Measurements from ENCODE around the gene SYTL1.
A peak's percentile ranks its signal among the peaks of the same experiment; 100 is the strongest.

SYTL1 gene

DNA sequence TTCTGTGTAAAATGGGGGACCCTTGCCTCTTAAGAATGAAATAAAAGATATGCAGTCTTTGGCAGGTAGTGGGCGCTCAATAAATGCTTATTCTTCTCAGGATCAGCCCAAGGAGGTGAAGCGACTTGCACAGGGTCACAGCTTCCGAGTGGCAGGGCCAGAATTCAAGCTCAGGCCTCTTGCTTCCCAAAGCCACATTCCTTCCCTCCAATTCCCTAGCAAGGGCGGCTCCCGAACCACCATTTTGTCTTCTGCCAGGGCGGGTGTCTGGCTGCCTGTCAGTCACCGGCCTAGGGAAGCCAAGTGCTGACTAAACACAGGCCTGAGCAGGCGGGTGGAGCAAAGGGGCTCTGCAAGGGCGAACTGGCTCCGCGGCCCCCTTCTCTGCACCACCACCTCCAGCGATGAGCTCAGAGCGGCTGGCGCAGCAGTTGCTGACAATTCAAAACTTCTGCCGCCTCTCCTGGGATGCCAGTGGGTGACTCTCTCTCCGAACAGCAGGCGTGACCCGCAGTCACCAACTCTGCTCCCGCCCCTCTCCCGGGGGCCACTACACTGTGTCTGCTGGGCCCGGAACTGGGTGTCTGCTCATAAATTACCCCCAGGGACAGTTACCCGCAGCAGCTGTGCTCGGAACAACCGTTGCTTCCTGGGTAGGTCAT is 61.4 kb downstream of the SYTL1 start:
- Mint-ChIP-seq H3K4me1 (peaks cover 26% of the 10 kb centered on the region), H3K36me3 (ENCODE audit: insufficient read depth) (peaks cover 21% of the 10 kb centered on the region), H3K4me3 (no peak overlapping the region), H3K9me3 (no peaks in the 10 kb centered on the region), H3K27me3 (no peaks in the 10 kb centered on the region), H3K27ac (ENCODE audit: low read depth) (peak overlapping the region; percentile 29)
- ATAC-seq (replicated peaks; ENCODE audit: extremely low read depth, poor library complexity, severe bottlenecking) (no peak), DNase-seq (ENCODE audit: low spot score in 2 of 2) (no peak)

Data from central memory CD8-positive, alpha-beta T cell (primary cell).